T-cell (primary cell): ENCODE measurements around the gene SYNPO. TPM values are rescaled to one million over a fixed set of nuclear protein-coding genes. Genes with fewer than 3 reads are reported as not detected.
A peak's percentile ranks its signal among the peaks of the same experiment; 100 is the strongest.

Experiments used
- ATAC-seq, 4 experiments: fragments of 200-7000 bp in 3 of 4; fragments of 150-1000 bp in 1 of 4; cut with Tn5 transposase; replicated peaks in 1 of 4; 1 replicate in 3 of 4; 2 replicates in 1 of 4; pipeline ENCODE4 v1.10.0; 2021; ENCODE audit warnings: moderate library complexity in 3 of 4, mild to moderate bottlenecking in 2 of 4, moderate number of reproducible peaks in 1 of 4
- CTCF ChIA-PET, 2 donors: fragments of 300-600 bp; sonication (Branson Sonifier 250); formaldehyde crosslinking; loops; one replicate each; lab custom pipeline; 2022; ENCODE audit warnings: antibody characterized with exemption in 2 of 2; lab: Charles Lee
- POLR2A ChIA-PET, 2 donors: fragments of 300-600 bp; sonication (Branson Sonifier 250); formaldehyde crosslinking; loops; one replicate each; lab custom pipeline; 2022; ENCODE audit warnings: antibody characterized with exemption in 2 of 2; lab: Charles Lee
- DNase-seq, 35 experiments: peaks; one replicate each; pipeline versions ENCODE4 v3.0.0 to v3.0.0-alpha.2; 2013 to 2023
- H3K27ac ChIP-seq: one replicate; pipeline ENCODE4 v1.5.1; 2013; ENCODE audit warnings: low read length
- H3K27me3 ChIP-seq, 2 experiments: replicated peaks in 1 of 2; 1 replicate in 1 of 2; 2 replicates in 1 of 2; pipeline versions ENCODE4 v1.6.1 to v1.7.0; 2013; ENCODE audit warnings: low read length in 1 of 2, mixed read lengths in 1 of 2; ENCODE audit not compliant: control insufficient read depth in 2 of 2, insufficient read depth in 2 of 2; ENCODE audit errors: extremely low read depth in 1 of 2
- H3K36me3 ChIP-seq, 2 donors: 1 replicate in 1 of 2; 2 replicates in 1 of 2; pipeline versions ENCODE4 v1.6.1 to v1.7.0; 2013; ENCODE audit warnings: low read length in 1 of 2; ENCODE audit not compliant: control insufficient read depth in 2 of 2, insufficient read depth in 1 of 2; ENCODE audit errors: extremely low read depth in 1 of 2
- H3K4me1 ChIP-seq, 2 experiments: 1 replicate in 1 of 2; 2 replicates in 1 of 2; pipeline versions ENCODE4 v1.6.1 to v1.7.0; 2013; ENCODE audit warnings: low read length in 2 of 2, mixed read lengths in 1 of 2; ENCODE audit not compliant: insufficient read depth in 2 of 2, control insufficient read depth in 1 of 2; ENCODE audit errors: extremely low read depth in 1 of 2
- H3K4me3 ChIP-seq, 2 donors: 1 replicate in 1 of 2; 2 replicates in 1 of 2; pipeline versions ENCODE4 v1.5.1 to v1.7.0; 2013; ENCODE audit warnings: mild to moderate bottlenecking in 2 of 2, low read length in 1 of 2, moderate library complexity in 1 of 2; ENCODE audit not compliant: control insufficient read depth in 1 of 2; ENCODE audit errors: extremely low read depth in 1 of 2
- H3K9me3 ChIP-seq: 2 replicates; pipeline ENCODE4 v1.7.0; 2013
- H3K27ac Mint-ChIP-seq, 2 donors: one replicate each; pipeline ENCODE4 v1.8.0; 2020 to 2021; ENCODE audit warnings: mild to moderate bottlenecking in 2 of 2, mixed read lengths in 2 of 2
- H3K27me3 Mint-ChIP-seq, 2 donors: one replicate each; pipeline ENCODE4 v1.8.0; 2021 to 2022; ENCODE audit warnings: mixed read lengths in 2 of 2
- H3K36me3 Mint-ChIP-seq: one replicate; pipeline ENCODE4 v1.8.0; 2021; ENCODE audit warnings: mixed read lengths
- H3K4me1 Mint-ChIP-seq, 3 donors: one replicate each; pipeline ENCODE4 v1.8.0; 2020 to 2022; ENCODE audit warnings: mixed read lengths in 3 of 3, mild to moderate bottlenecking in 1 of 3
- H3K4me3 Mint-ChIP-seq, 3 donors: one replicate each; pipeline ENCODE4 v1.8.0; 2020 to 2022; ENCODE audit warnings: mild to moderate bottlenecking in 3 of 3, mixed read lengths in 3 of 3, moderate library complexity in 3 of 3
- H3K9me3 Mint-ChIP-seq, 3 donors: one replicate each; pipeline ENCODE4 v1.8.0; 2020 to 2022; ENCODE audit warnings: mixed read lengths in 3 of 3
- WGBS: methylation state at CpG from one replicate; pipeline ENCODE4 v1.1.5; 2013; ENCODE audit warnings: missing lambda C conversion rate; ENCODE audit not compliant: insufficient coverage; 5-methylcytosine and 5-hydroxymethylcytosine counted together
- total RNA-seq, 35 experiments: library from RNA in 6 of 35; stranded (reverse) in 6 of 35; fragments of 120-200 nt in 1 of 35; gene quantifications; one replicate each; pipeline versions ENCODE4 v1.2.1 to v1.2.4 and lab custom pipeline; 2013 to 2026

The SYNPO gene
- total RNA-seq, 5 donors from 2014 or later (not counting 1 experiment from before 2014, with no cell fraction given), result 0.09 to 1.9 (median 1.0) TPM

DNA sequence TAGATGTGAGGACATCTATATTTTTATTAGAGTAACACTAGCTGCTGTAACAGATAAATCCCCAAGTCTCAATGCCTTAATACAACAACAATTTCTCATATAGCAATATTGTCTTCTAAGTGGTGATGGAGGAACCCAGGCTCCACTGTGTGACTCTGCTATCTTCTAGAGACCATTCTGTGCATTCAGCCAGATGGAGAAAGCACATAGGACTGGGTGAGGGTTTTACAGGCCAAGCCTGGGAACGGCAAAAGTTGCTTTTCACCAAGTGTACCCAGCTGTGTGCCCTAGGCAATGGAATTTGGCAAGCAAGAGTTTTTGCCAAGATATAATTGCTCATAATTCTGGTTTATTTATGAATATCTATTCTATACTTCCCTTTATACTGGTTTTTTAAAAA, 48.7 kb downstream of the SYNPO start:
- no peaks in the 10 kb centered on the region for H3K9me3 ChIP-seq
- ChIA-PET CTCF (no interaction called here), POLR2A (no interaction called here)
- Mint-ChIP-seq H3K4me3 (no peak overlapping the region), H3K4me1 (no peaks in the 10 kb centered on the region), H3K9me3 (no peaks in the 10 kb centered on the region), H3K27ac (no peak overlapping the region), H3K36me3 (peaks cover 43% of the 10 kb centered on the region), H3K27me3 (no peaks in the 10 kb centered on the region)
- no CpG with 5 or more reads among the region's 1 CpG for WGBS
- H3K4me3 ChIP-seq, result no peak overlapping the region
- ATAC-seq (no peak), DNase-seq (no peak)
- H3K27ac ChIP-seq, result no peak overlapping the region
- peaks cover 3 to 35% of the 10 kb centered on the region in 2 donors for H3K36me3 ChIP-seq
- H3K27me3 ChIP-seq, result no peaks in the 10 kb centered on the region
- no peaks in the 10 kb centered on the region for H3K4me1 ChIP-seq

DNA sequence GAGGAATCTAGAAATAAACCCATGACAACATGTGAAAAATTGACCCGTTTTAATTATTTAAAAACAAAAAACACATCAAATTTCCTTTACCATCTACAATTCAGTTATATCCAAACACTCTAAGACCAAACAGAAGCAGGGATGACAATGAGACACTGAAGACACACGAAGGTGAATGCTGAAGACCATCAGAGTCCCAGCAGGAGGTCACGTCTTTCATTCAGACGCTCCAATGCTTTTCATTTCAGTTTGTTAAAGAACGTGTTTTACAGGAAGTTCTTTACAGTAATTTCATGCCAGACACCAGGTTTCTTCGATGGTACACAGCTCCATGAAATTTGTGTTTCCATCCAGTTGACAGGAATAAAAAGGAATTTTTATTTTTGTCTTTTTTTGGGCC, 50.3 kb downstream of the SYNPO start:
- Histone ChIP-seq H3K36me3 (peaks cover 11 to 51% of the 10 kb centered on the region in 2 donors), H3K27ac (no peak overlapping the region), H3K9me3 (no peaks in the 10 kb centered on the region), H3K4me1 (no peaks in the 10 kb centered on the region), H3K4me3 (no peak overlapping the region), H3K27me3 (no peaks in the 10 kb centered on the region)
- no peaks in the 10 kb centered on the region for H3K9me3 Mint-ChIP-seq
- POLR2A ChIA-PET, result interaction anchor here in 1 of 2 donors (0.6 to 1.1 kb wide), 2 partner anchors 10 to 396 kb away, joined by 5 to 7 read pairs; partner anchors contain the start of gene RBM22
- no peak overlapping the region for H3K4me3 Mint-ChIP-seq
- CTCF ChIA-PET, result interaction anchor here in 1 of 2 donors (1.4 kb wide), 1 partner anchor 10 kb away, joined by 6 read pairs; the partner anchor contains the start of gene RBM22
- H3K36me3 Mint-ChIP-seq, result peaks cover 57% of the 10 kb centered on the region
- H3K4me1 Mint-ChIP-seq, result no peaks in the 10 kb centered on the region
- no peak for ATAC-seq
- H3K27me3 Mint-ChIP-seq, result no peaks in the 10 kb centered on the region
- DNase-seq, result no peak
- H3K27ac Mint-ChIP-seq, result no peak overlapping the region
- 82% methylated on average over 5 of the region's 6 CpGs for WGBS

DNA sequence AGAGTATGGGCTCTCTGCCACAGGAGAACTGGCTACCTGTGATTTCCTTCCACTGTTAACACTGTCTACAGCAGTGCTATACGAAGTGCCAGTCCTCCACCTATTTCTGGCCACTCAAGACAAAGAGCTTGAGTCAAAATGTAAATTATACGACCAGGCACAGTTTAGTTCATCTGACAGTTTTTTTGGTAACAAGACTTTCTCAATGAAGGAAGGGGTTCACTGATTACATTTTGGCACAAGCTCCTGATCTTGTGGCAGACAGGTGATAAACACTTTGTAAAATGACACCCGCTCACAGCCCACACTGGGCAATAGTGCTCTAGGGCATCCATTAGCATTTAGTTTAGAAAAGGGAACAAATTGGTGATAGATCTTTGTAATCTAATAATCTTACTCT, 51.8 kb downstream of the SYNPO start:
- Histone ChIP-seq H3K27me3 (no peaks in the 10 kb centered on the region), H3K4me3 (no peak overlapping the region), H3K4me1 (no peaks in the 10 kb centered on the region), H3K36me3 (peaks cover 18 to 66% of the 10 kb centered on the region in 2 donors), H3K27ac (no peak overlapping the region), H3K9me3 (no peaks in the 10 kb centered on the region)
- Mint-ChIP-seq H3K4me1 (no peaks in the 10 kb centered on the region), H3K9me3 (no peaks in the 10 kb centered on the region), H3K36me3 (peaks cover 66% of the 10 kb centered on the region), H3K4me3 (no peak overlapping the region), H3K27ac (no peak overlapping the region), H3K27me3 (no peaks in the 10 kb centered on the region)
- no peak for ATAC-seq
- 100% methylated on average over 1 of the region's 3 CpGs for WGBS
- no peak for DNase-seq
- ChIA-PET POLR2A (interaction anchor here in 1 of 2 donors (0.6 kb wide), 1 partner anchor 9 kb away, joined by 5 read pairs; the partner anchor contains the start of gene RBM22), CTCF (interaction anchor here (0.7 to 0.9 kb wide), 2 partner anchors 9 to 234 kb away, joined by 3 to 5 read pairs; partner anchors contain the start of gene RBM22 (in 1 of the 2))

DNA sequence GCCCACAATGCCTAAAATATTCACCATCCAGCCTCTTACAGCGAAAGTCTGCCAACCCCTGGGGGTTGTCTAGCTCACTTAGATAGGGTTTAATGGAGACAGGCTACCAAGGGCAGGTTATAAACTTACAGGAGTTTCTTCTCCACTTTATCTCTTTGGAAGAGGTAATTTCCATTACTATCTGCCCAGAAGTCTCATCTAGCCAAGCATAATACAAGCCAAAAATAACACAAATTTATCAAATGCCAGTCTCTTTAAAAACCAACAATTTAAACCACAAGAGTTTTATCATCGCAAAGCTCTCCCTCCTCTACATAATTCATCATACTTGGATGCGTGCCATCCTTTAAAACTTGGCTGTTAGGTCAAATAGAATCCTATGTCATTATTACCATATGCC, 54.2 kb downstream of the SYNPO start:
- Mint-ChIP-seq H3K27ac (no peak overlapping the region), H3K36me3 (peaks cover 75% of the 10 kb centered on the region), H3K27me3 (no peaks in the 10 kb centered on the region), H3K9me3 (no peaks in the 10 kb centered on the region), H3K4me3 (no peak overlapping the region), H3K4me1 (peaks cover 0 to 2% (median 0%) of the 10 kb centered on the region in 3 donors)
- CTCF ChIA-PET, result interaction anchor here in 1 of 2 donors (1.2 kb wide), 1 partner anchor 145 kb away, joined by 3 read pairs; no protein-coding TSS in a partner anchor
- ATAC-seq, result no peak
- Histone ChIP-seq H3K4me1 (peaks cover 3 to 4% of the 10 kb centered on the region in 2 experiments), H3K36me3 (peaks cover 22 to 89% of the 10 kb centered on the region in 2 donors), H3K27ac (no peak overlapping the region), H3K4me3 (no peak overlapping the region), H3K27me3 (no peaks in the 10 kb centered on the region), H3K9me3 (no peaks in the 10 kb centered on the region)
- 94% methylated on average over 2 of the region's 3 CpGs for WGBS
- POLR2A ChIA-PET, result interaction anchor here in 1 of 2 donors (0.5 kb wide), 1 partner anchor 1160 kb away, joined by 8 read pairs; no protein-coding TSS in a partner anchor
- DNase-seq, result no peak

DNA sequence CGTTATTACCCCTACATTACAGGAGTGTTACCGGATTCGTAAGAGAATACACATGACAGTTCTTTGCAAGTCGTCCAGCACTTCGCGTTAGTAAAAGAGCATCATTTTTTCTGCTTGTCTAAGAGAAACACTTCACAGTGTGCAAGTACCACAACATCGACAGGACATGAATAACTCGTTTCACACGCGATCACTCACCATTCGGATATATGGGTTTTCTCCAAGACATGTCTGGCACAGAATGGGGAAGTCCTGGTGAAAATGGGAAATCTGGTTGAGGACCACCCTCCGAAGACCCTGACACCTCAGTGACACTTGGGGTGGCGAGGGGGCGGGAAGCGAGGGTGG, 59.8 kb downstream of the SYNPO start:
- H3K9me3 ChIP-seq, result no peaks in the 10 kb centered on the region
- H3K36me3 Mint-ChIP-seq, result peaks cover 28% of the 10 kb centered on the region

DNA sequence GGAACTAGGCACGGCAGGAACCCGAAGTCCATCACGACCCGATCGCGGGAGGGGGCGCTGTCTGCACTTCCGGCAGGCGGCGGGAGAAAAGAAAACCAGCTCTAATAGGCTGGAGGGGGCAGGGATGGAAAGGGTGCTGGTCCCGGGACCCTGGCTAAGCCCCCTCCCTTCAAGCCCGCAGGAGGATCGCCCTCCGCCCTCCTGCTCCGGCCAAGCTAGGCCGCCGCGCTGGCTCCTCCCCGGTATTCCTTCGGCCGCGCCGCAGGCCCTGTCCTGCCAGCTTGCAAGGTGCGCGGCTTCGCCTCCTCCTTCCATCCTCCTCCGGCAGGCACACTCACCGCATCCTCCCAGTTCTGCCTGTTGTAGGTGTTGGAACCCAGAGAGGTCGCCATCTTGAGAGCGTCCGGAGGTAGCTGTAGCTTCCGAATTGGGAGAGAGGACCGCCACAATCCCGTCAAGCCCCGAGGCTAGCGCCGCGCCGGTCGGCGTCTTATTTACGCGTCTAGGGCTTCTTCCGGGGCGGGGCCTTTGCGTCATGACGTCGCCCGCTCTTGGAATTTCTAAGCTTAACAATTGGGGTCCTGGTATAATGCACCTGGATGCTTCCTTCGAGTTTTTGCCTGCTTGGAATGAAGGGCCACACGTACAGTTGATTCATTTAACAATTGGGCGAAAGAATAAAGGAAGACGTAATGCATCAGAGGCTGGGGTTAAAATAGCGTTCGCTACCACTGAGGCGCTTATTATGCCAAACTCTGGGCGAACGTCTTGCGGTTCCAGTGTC, 60.3 kb downstream of the SYNPO start, which contains the start of gene RBM22:
RBM22 (minus strand) TSS at position 469 of the 784 bp plus-strand sequence; CDS start at position 392, 77 bp downstream.
- CTCF ChIA-PET, result interaction anchor here (0.7 to 2.7 kb wide), 29 partner anchors 8 to 552 kb away, joined by 3 to 53 read pairs (median 4); partner anchors contain the start of genes SMIM3 (in 2 of the 2), CD74 (in 1 of the 2), DCTN4 (in 1 of the 2) and IRGM (in 1 of the 2)
- peaks cover 23% of the 10 kb centered on the region for H3K36me3 Mint-ChIP-seq

More for the DNA sequence above, 59.8 kb downstream of the SYNPO start:
- peaks cover 0 to 11% (median 5%) of the 10 kb centered on the region in 3 donors for H3K4me1 Mint-ChIP-seq
- ATAC-seq (peak in 2 of 4 experiments; percentile 11 to 13), DNase-seq (no peak)
- H3K4me3 Mint-ChIP-seq, result no peak overlapping the region
- H3K27me3 Mint-ChIP-seq, result no peaks in the 10 kb centered on the region
- ChIA-PET POLR2A (interaction anchor here (1.0 to 2.7 kb wide), 10 partner anchors 8 to 287 kb away, joined by 3 to 21 read pairs (median 5); partner anchors contain the start of genes DCTN4 (in 2 of the 2), CD74 (in 1 of the 2), IRGM (in 1 of the 2) and RPS14 (in 1 of the 2)), CTCF (interaction anchor here (0.5 to 2.7 kb wide), 22 partner anchors 8 to 513 kb away, joined by 3 to 53 read pairs (median 4); partner anchors contain the start of genes SMIM3 (in 2 of the 2), DCTN4 (in 1 of the 2) and IRGM (in 1 of the 2))
- Histone ChIP-seq H3K4me3 (peak overlapping the region; percentile 92 to 98), H3K27ac (peak overlapping the region; percentile 98), H3K36me3 (peaks cover 15 to 44% of the 10 kb centered on the region in 2 donors), H3K4me1 (peaks cover 9 to 14% of the 10 kb centered on the region in 2 experiments), H3K27me3 (no peaks in the 10 kb centered on the region)
- H3K9me3 Mint-ChIP-seq, result no peaks in the 10 kb centered on the region
- WGBS, result 9% methylated on average over 9 of the region's 15 CpGs
- no peak overlapping the region for H3K27ac Mint-ChIP-seq

More for the DNA sequence above, 60.3 kb downstream of the SYNPO start, which contains the start of gene RBM22:
- Histone ChIP-seq H3K27ac (peak within 1 kb of the TSS; percentile 98), H3K36me3 (peaks cover 11 to 39% of the 10 kb centered on the region in 2 donors), H3K27me3 (no peaks in the 10 kb centered on the region), H3K4me3 (peak within 1 kb of the TSS; percentile 92 to 98), H3K9me3 (no peaks in the 10 kb centered on the region), H3K4me1 (peaks cover 9 to 14% of the 10 kb centered on the region in 2 experiments)
- POLR2A ChIA-PET, result interaction anchor here (0.5 to 2.7 kb wide), 20 partner anchors 8 to 513 kb away, joined by 3 to 21 read pairs (median 4); partner anchors contain the start of genes DCTN4 (in 2 of the 2), CD74 (in 1 of the 2), IRGM (in 1 of the 2) and RPS14 (in 1 of the 2)
- Mint-ChIP-seq H3K4me3 (no peak within 1 kb of the TSS), H3K4me1 (peaks cover 0 to 11% (median 5%) of the 10 kb centered on the region in 3 donors), H3K27ac (no peak within 1 kb of the TSS), H3K9me3 (no peaks in the 10 kb centered on the region), H3K27me3 (no peaks in the 10 kb centered on the region)
- DNase-seq (peak; percentile 82 to 96 (median 91)), ATAC-seq (peak; percentile 96)
- WGBS, result under 1% methylated on average over 57 of the region's 59 CpGs
